ENCODE results near the gene PCBP3. TPM values are rescaled to one million over a fixed set of nuclear protein-coding genes. Genes with fewer than 3 reads are reported as not detected.

The PCBP3 gene
- total RNA-seq, 1 experiment from 2014 or later: not detected

- no TSS peak for BruUV-seq (replicated peaks)
- ATAC-seq (no peak), DNase-seq (ENCODE audit: low read depth, low spot score) (no peak)
- Histone ChIP-seq H3K4me1 (ENCODE audit: control insufficient read depth, insufficient read depth, low read length) (no peaks in the 10 kb centered on the region), H3K4me3 (ENCODE audit: low read depth in 2 of 2, low read length in 2 of 2) (no peak overlapping the region), H3K9me3 (ENCODE audit: control insufficient read depth, insufficient read depth, low read depth, low read length) (no peaks in the 10 kb centered on the region), H3K27ac (ENCODE audit: low read length) (no peak overlapping the region), H3K36me3 (ENCODE audit: control insufficient read depth, insufficient read depth, low read length) (no peaks in the 10 kb centered on the region), H3K27me3 (ENCODE audit: control insufficient read depth, insufficient read depth, low read length) (no peaks in the 10 kb centered on the region)
- no peak for TF ChIP-seq CTCF (IDR thresholded peaks at IDR 0.05)
- TF ChIP-seq TCF7L2 (IDR thresholded peaks at IDR 0.05; ENCODE audit: low read depth, low read length): no peak
- ChIA-PET CTCF (interaction anchor here (0.6 kb wide), 1 partner anchor 1489 kb away, joined by 7 read pairs; no protein-coding TSS in a partner anchor), POLR2A (no interaction called here)
- in situ Hi-C loops (cut with HindIII; ENCODE audit: low pct_unique_long_range_greater_than_20kb, low sequenced_read_pairs) (no loop called here), intact Hi-C loops (cut with micrococcal nuclease; ENCODE audit: unreplicated experiment) (no loop called here)
Measured at GRCh38 chr21:45875881-45876280, 232.4 kb downstream of the PCBP3 start.

DNA sequence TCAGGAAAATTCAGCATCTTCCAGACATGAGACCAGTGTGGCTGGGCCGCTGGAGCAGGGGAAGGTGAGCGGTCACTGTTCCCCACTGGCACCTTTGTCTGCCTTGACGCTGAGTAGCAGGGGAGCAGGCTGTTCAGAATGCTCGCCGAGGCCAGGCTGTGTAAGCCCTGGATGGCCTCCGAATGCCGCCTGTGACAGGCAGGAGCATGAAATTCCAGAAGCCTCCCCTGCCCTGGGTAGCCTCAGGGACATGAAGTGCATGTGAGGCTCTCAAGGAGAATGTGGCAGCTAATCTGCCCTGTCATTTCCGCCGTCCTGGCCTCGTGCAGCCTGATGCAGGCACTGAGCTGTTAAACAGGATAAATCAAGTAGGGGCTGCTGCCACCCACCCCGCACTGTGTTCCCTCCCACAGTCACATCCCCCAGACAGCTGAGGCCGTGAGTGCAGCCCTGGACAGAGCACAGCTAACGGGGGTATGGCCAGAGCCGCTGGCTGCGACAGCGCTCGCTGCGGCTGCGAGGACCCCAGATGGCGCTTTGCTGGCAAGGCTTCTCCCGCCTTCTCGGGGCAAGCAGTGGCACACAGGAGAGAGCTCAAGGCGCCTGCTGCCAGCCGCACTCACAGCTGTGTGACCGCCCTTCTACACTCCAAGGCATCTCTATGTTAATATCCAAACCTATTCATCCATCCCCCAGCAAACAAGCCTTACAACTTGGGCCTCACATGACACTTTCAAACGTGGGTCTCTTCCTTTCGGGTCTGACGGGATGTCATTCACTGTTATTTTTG is 233.1 kb downstream of the PCBP3 start:
- Histone ChIP-seq H3K9me3 (ENCODE audit: control insufficient read depth, insufficient read depth, low read depth, low read length) (no peaks in the 10 kb centered on the region), H3K27me3 (ENCODE audit: control insufficient read depth, insufficient read depth, low read length) (no peaks in the 10 kb centered on the region), H3K4me1 (ENCODE audit: control insufficient read depth, insufficient read depth, low read length) (no peaks in the 10 kb centered on the region), H3K27ac (ENCODE audit: low read length) (no peak overlapping the region), H3K4me3 (ENCODE audit: low read depth in 2 of 2, low read length in 2 of 2) (no peak overlapping the region), H3K36me3 (ENCODE audit: control insufficient read depth, insufficient read depth, low read length) (no peaks in the 10 kb centered on the region)
- BruUV-seq (replicated peaks): no TSS peak
- ChIA-PET CTCF (interaction anchor here (0.6 kb wide), 1 partner anchor 1490 kb away, joined by 7 read pairs; no protein-coding TSS in a partner anchor), POLR2A (no interaction called here)
- no peak for TF ChIP-seq CTCF (IDR thresholded peaks at IDR 0.05)
- no peak for TF ChIP-seq SIN3A (IDR thresholded peaks at IDR 0.05; ENCODE audit: borderline replicate concordance, insufficient read depth, low read depth, low read length)
- no peak for TF ChIP-seq POLR2AphosphoS5 (IDR thresholded peaks at IDR 0.05; ENCODE audit: low read depth, low read length)
- TF ChIP-seq REST (IDR thresholded peaks at IDR 0.05; ENCODE audit: insufficient read depth in 1 of 2, low read depth in 2 of 2, low read length in 1 of 2): no peak
- no peak for TF ChIP-seq TCF7L2 (IDR thresholded peaks at IDR 0.05; ENCODE audit: low read depth, low read length)
- ATAC-seq (no peak), DNase-seq (ENCODE audit: low read depth, low spot score) (no peak)
- intact Hi-C loops (cut with micrococcal nuclease; ENCODE audit: unreplicated experiment): no loop called here
- in situ Hi-C loops (cut with HindIII; ENCODE audit: low pct_unique_long_range_greater_than_20kb, low sequenced_read_pairs): no loop called here

All from Panc1 (cell line).